IPS-20b (cell line): ENCODE results near the gene GUK1.

ENCODE experiments used
- H3K27ac ChIP-seq: one replicate; pipeline ENCODE4 v1.5.1; 2013; ENCODE audit warnings: low read length
- H3K27me3 ChIP-seq: 2 replicates; pipeline ENCODE4 v1.6.1; 2013; ENCODE audit warnings: mild to moderate bottlenecking, low read length, inconsistent platforms; ENCODE audit not compliant: insufficient read depth
- H3K36me3 ChIP-seq: 2 replicates; pipeline ENCODE4 v1.6.1; 2013; ENCODE audit warnings: low read depth, mild to moderate bottlenecking, inconsistent platforms, low read length, moderate library complexity; ENCODE audit not compliant: insufficient read depth
- H3K4me1 ChIP-seq: 2 replicates; pipeline ENCODE4 v1.6.1; 2013; ENCODE audit warnings: mild to moderate bottlenecking, control low read depth, inconsistent platforms, low read length, moderate library complexity; ENCODE audit not compliant: insufficient read depth
- H3K4me3 ChIP-seq: 2 replicates; pipeline ENCODE4 v1.5.1; 2013; ENCODE audit warnings: mild to moderate bottlenecking, low read length, inconsistent platforms
- H3K9ac ChIP-seq: 2 replicates; pipeline ENCODE4 v1.6.1; 2013; ENCODE audit warnings: low read depth, mild to moderate bottlenecking, inconsistent platforms, low read length, moderate library complexity
- H3K9me3 ChIP-seq: 2 replicates; pipeline ENCODE4 v1.6.1; 2013; ENCODE audit warnings: mild to moderate bottlenecking, low read depth, low read length, inconsistent platforms; ENCODE audit not compliant: insufficient read depth

GUK1 gene

GRCh38 chr1:228098323-228098931 is 41.7 kb upstream of the GUK1 start:
- Histone ChIP-seq H3K9me3 (peaks cover 12% of the 10 kb centered on the region), H3K27ac (no peak overlapping the region), H3K9ac (no peak overlapping the region), H3K4me3 (no peak overlapping the region), H3K27me3 (no peaks in the 10 kb centered on the region), H3K36me3 (peaks cover 56% of the 10 kb centered on the region), H3K4me1 (no peaks in the 10 kb centered on the region)

GRCh38 chr1:228099331-228099732 is 40.7 kb upstream of the GUK1 start:
- H3K27me3 ChIP-seq = no peaks in the 10 kb centered on the region
- H3K9me3 ChIP-seq = peaks cover 7% of the 10 kb centered on the region
- no peak overlapping the region for H3K9ac ChIP-seq
- peaks cover 55% of the 10 kb centered on the region for H3K36me3 ChIP-seq
- H3K4me3 ChIP-seq = no peak overlapping the region
- H3K27ac ChIP-seq = no peak overlapping the region
- H3K4me1 ChIP-seq = no peaks in the 10 kb centered on the region

- H3K36me3 ChIP-seq = peaks cover 46% of the 10 kb centered on the region
- no peaks in the 10 kb centered on the region for H3K4me1 ChIP-seq
Measured at GRCh38 chr1:228100822-228101613, 39.1 kb upstream of the GUK1 start.

GRCh38 chr1:228101614-228101993 is 38.5 kb upstream of the GUK1 start:
- Histone ChIP-seq H3K9me3 (no peaks in the 10 kb centered on the region), H3K4me1 (no peaks in the 10 kb centered on the region), H3K4me3 (peak overlapping the region; percentile 79; the same call in 1 of the 2 replicates), H3K9ac (peak overlapping the region; percentile 32; the same call in 1 of the 2 replicates), H3K36me3 (peaks cover 51% of the 10 kb centered on the region), H3K27ac (no peak overlapping the region), H3K27me3 (no peaks in the 10 kb centered on the region)

More at GRCh38 chr1:228100822-228101613, 39.1 kb upstream of the GUK1 start:
- Histone ChIP-seq H3K4me3 (no peak overlapping the region; the same call in 1 of the 2 replicates), H3K9me3 (no peaks in the 10 kb centered on the region), H3K27me3 (no peaks in the 10 kb centered on the region), H3K27ac (no peak overlapping the region), H3K9ac (no peak overlapping the region)

GRCh38 chr1:228101994-228102790 is 37.9 kb upstream of the GUK1 start:
- no peak overlapping the region for H3K27ac ChIP-seq

GRCh38 chr1:228102791-228103620 is 37.1 kb upstream of the GUK1 start, which contains the start of gene C1orf35:
C1orf35 (minus strand) TSS chr1:228103325; CDS start chr1:228103227, 98 bp downstream.
- H3K36me3 ChIP-seq = peaks cover 48% of the 10 kb centered on the region
- H3K9ac ChIP-seq = peak within 1 kb of the TSS; percentile 76
- peak within 1 kb of the TSS; percentile 79 for H3K4me3 ChIP-seq
- H3K9me3 ChIP-seq = no peaks in the 10 kb centered on the region
- no peaks in the 10 kb centered on the region for H3K4me1 ChIP-seq
- H3K27ac ChIP-seq = no peak within 1 kb of the TSS
- no peaks in the 10 kb centered on the region for H3K27me3 ChIP-seq

More at GRCh38 chr1:228101994-228102790, 37.9 kb upstream of the GUK1 start:
- no peaks in the 10 kb centered on the region for H3K27me3 ChIP-seq
- H3K36me3 ChIP-seq = peaks cover 51% of the 10 kb centered on the region
- no peaks in the 10 kb centered on the region for H3K9me3 ChIP-seq
- no peaks in the 10 kb centered on the region for H3K4me1 ChIP-seq
- H3K4me3 ChIP-seq = peak overlapping the region; percentile 79
- peak overlapping the region; percentile 32; the same call in 1 of the 2 replicates for H3K9ac ChIP-seq

- Histone ChIP-seq H3K4me3 (no peak overlapping the region), H3K36me3 (peaks cover 31% of the 10 kb centered on the region), H3K9ac (peak overlapping the region; percentile 74; the same call in 1 of the 2 replicates), H3K27ac (no peak overlapping the region), H3K27me3 (peaks cover 2% of the 10 kb centered on the region; the same call in 1 of the 2 replicates), H3K9me3 (no peaks in the 10 kb centered on the region), H3K4me1 (peaks cover 4% of the 10 kb centered on the region)
Measured at GRCh38 chr1:228104526-228105269, 35.4 kb upstream of the GUK1 start.

- H3K36me3 ChIP-seq = peaks cover 27% of the 10 kb centered on the region
- no peak overlapping the region for H3K9ac ChIP-seq
- no peak overlapping the region for H3K4me3 ChIP-seq
- peaks cover 9% of the 10 kb centered on the region; the same call in 1 of the 2 replicates for H3K27me3 ChIP-seq
- no peak overlapping the region for H3K27ac ChIP-seq
- no peaks in the 10 kb centered on the region for H3K9me3 ChIP-seq
- H3K4me1 ChIP-seq = peaks cover 4% of the 10 kb centered on the region
Measured at GRCh38 chr1:228105270-228105995, 34.6 kb upstream of the GUK1 start.

GRCh38 chr1:228105996-228106799 is 33.9 kb upstream of the GUK1 start:
- no peak overlapping the region for H3K9ac ChIP-seq
- H3K4me3 ChIP-seq = no peak overlapping the region
- peaks cover 4% of the 10 kb centered on the region for H3K4me1 ChIP-seq
- peaks cover 15% of the 10 kb centered on the region; the same call in 1 of the 2 replicates for H3K27me3 ChIP-seq
- H3K9me3 ChIP-seq = no peaks in the 10 kb centered on the region
- H3K27ac ChIP-seq = no peak overlapping the region
- peaks cover 21% of the 10 kb centered on the region for H3K36me3 ChIP-seq
